Spleen (tissue), 7 donors: ENCODE measurements around the gene CCDC83.

ENCODE experiments used
- POLR2A ChIP-seq, 3 donors: fragments of 450-650 bp; IDR thresholded peaks; one replicate each; pipeline ENCODE4 v1.5.1; 2017; ENCODE audit warnings: antibody characterized with exemption in 3 of 3, mild to moderate bottlenecking in 1 of 3
- POLR2AphosphoS5 ChIP-seq, 3 donors: sonication (generic); formaldehyde crosslinking; IDR thresholded peaks; one replicate each; pipeline ENCODE4 v1.5.1; 2017; ENCODE audit warnings: antibody characterized with exemption in 3 of 3
- TF ChIP-seq, protein P1 (sequence below), 11 experiments: fragments of 200-600 bp in 7 of 11; fragments of 450-650 bp in 4 of 11; sonication (generic) in 4 of 11; IDR thresholded peaks in 8 of 11; conservative IDR thresholded peaks in 3 of 11; 1 replicate in 7 of 11; 2 replicates in 4 of 11; pipeline versions ENCODE4 v1.4.0 to v1.8.0; 2016 to 2021; ENCODE audit warnings: antibody characterized with exemption in 11 of 11, inconsistent platforms in 4 of 11, mild to moderate bottlenecking in 1 of 11
- donor health status: DM: no; HTN: no; CAD: no; lungs with moderate emphysema.
- donor health status: DM: no; HTN: no; CAD: no.
- donor health status: DM: no; HTN: no; CAD: no.

DNA sequence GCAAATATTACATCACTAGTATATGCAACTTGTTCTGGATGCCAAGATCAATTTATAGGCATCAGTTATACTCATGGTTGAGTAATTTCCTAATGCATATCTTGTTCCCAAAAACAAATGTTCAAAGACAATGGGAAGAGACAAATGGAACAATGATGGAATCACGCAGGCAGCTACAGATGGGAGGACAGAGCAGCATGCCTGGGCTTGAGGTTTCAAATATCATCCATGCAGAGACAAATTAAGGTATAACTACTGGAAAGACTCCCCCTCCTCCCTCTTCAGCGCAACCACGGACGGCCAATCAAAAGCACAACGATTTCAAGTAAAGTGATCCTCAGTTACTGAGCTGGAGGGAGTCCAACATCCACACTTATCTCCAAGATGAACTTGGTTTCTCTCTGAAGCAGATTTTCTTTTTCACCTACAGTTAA is 106.8 kb downstream of the CCDC83 start:
- TF ChIP-seq, protein P1, sequence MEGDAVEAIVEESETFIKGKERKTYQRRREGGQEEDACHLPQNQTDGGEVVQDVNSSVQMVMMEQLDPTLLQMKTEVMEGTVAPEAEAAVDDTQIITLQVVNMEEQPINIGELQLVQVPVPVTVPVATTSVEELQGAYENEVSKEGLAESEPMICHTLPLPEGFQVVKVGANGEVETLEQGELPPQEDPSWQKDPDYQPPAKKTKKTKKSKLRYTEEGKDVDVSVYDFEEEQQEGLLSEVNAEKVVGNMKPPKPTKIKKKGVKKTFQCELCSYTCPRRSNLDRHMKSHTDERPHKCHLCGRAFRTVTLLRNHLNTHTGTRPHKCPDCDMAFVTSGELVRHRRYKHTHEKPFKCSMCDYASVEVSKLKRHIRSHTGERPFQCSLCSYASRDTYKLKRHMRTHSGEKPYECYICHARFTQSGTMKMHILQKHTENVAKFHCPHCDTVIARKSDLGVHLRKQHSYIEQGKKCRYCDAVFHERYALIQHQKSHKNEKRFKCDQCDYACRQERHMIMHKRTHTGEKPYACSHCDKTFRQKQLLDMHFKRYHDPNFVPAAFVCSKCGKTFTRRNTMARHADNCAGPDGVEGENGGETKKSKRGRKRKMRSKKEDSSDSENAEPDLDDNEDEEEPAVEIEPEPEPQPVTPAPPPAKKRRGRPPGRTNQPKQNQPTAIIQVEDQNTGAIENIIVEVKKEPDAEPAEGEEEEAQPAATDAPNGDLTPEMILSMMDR (IDR thresholded peaks at IDR 0.05 in 8 of 11, conservative IDR thresholded peaks at IDR 0.05 in 3 of 11) = no peak
- TF ChIP-seq POLR2A (IDR thresholded peaks at IDR 0.05) = no peak
- peak in 1 of 3 donors; percentile 28 for TF ChIP-seq POLR2AphosphoS5 (IDR thresholded peaks at IDR 0.05)
